B cell (primary cell): ENCODE measurements around the gene SYNC.

Experiments used
- EZH2 ChIP-seq: IDR thresholded peaks from 2 replicates; pipeline ENCODE4 v1.6.1; 2012; ENCODE audit warnings: borderline replicate concordance, low read depth, mild to moderate bottlenecking, moderate library complexity, low read length; ENCODE audit not compliant: insufficient read depth, poor library complexity, severe bottlenecking
- TF ChIP-seq, protein P1 (sequence below): fragments of 200-600 bp; IDR thresholded peaks from one replicate; pipeline ENCODE4 v1.8.0; 2022; ENCODE audit warnings: antibody characterized with exemption, mild to moderate bottlenecking

GRCh38 chr1:32684167-32684811 is 18.3 kb downstream of the SYNC start:
- TF ChIP-seq, protein P1, sequence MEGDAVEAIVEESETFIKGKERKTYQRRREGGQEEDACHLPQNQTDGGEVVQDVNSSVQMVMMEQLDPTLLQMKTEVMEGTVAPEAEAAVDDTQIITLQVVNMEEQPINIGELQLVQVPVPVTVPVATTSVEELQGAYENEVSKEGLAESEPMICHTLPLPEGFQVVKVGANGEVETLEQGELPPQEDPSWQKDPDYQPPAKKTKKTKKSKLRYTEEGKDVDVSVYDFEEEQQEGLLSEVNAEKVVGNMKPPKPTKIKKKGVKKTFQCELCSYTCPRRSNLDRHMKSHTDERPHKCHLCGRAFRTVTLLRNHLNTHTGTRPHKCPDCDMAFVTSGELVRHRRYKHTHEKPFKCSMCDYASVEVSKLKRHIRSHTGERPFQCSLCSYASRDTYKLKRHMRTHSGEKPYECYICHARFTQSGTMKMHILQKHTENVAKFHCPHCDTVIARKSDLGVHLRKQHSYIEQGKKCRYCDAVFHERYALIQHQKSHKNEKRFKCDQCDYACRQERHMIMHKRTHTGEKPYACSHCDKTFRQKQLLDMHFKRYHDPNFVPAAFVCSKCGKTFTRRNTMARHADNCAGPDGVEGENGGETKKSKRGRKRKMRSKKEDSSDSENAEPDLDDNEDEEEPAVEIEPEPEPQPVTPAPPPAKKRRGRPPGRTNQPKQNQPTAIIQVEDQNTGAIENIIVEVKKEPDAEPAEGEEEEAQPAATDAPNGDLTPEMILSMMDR: no peak
- no peak for TF ChIP-seq EZH2
